ENCODE measurements around the gene LRRC14B.

GRCh38 chr5:144941-145340, 46.4 kb upstream of the LRRC14B start:
- TF ChIP-seq EZH2 (IDR thresholded peaks at IDR 0.05; ENCODE audit: low read depth, unreplicated experiment) = no peak
- TF ChIP-seq, protein P1, sequence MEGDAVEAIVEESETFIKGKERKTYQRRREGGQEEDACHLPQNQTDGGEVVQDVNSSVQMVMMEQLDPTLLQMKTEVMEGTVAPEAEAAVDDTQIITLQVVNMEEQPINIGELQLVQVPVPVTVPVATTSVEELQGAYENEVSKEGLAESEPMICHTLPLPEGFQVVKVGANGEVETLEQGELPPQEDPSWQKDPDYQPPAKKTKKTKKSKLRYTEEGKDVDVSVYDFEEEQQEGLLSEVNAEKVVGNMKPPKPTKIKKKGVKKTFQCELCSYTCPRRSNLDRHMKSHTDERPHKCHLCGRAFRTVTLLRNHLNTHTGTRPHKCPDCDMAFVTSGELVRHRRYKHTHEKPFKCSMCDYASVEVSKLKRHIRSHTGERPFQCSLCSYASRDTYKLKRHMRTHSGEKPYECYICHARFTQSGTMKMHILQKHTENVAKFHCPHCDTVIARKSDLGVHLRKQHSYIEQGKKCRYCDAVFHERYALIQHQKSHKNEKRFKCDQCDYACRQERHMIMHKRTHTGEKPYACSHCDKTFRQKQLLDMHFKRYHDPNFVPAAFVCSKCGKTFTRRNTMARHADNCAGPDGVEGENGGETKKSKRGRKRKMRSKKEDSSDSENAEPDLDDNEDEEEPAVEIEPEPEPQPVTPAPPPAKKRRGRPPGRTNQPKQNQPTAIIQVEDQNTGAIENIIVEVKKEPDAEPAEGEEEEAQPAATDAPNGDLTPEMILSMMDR (conservative IDR thresholded peaks at IDR 0.05; ENCODE audit: low read depth in 2 of 2) = no peak
- TF ChIP-seq POLR2AphosphoS5 (IDR thresholded peaks at IDR 0.05; ENCODE audit: low read depth) = no peak
- TF ChIP-seq, protein P2, sequence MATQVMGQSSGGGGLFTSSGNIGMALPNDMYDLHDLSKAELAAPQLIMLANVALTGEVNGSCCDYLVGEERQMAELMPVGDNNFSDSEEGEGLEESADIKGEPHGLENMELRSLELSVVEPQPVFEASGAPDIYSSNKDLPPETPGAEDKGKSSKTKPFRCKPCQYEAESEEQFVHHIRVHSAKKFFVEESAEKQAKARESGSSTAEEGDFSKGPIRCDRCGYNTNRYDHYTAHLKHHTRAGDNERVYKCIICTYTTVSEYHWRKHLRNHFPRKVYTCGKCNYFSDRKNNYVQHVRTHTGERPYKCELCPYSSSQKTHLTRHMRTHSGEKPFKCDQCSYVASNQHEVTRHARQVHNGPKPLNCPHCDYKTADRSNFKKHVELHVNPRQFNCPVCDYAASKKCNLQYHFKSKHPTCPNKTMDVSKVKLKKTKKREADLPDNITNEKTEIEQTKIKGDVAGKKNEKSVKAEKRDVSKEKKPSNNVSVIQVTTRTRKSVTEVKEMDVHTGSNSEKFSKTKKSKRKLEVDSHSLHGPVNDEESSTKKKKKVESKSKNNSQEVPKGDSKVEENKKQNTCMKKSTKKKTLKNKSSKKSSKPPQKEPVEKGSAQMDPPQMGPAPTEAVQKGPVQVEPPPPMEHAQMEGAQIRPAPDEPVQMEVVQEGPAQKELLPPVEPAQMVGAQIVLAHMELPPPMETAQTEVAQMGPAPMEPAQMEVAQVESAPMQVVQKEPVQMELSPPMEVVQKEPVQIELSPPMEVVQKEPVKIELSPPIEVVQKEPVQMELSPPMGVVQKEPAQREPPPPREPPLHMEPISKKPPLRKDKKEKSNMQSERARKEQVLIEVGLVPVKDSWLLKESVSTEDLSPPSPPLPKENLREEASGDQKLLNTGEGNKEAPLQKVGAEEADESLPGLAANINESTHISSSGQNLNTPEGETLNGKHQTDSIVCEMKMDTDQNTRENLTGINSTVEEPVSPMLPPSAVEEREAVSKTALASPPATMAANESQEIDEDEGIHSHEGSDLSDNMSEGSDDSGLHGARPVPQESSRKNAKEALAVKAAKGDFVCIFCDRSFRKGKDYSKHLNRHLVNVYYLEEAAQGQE (IDR thresholded peaks at IDR 0.05; ENCODE audit: unreplicated experiment) = no peak

All from GM23338 (cell line).